GM12875 (cell line): ENCODE measurements around the gene MAGI1.

Experiments used
- H3K4me3 ChIP-seq: one replicate; pipeline ENCODE4 v1.5.1; 2011; ENCODE audit warnings: low read depth, low read length, control low read depth
- CTCF ChIP-seq: IDR thresholded peaks from 2 replicates; pipeline ENCODE4 v1.5.1; 2011; ENCODE audit warnings: low read depth, mild to moderate bottlenecking, control low read depth, inconsistent platforms, low read length, moderate library complexity, borderline replicate concordance; ENCODE audit not compliant: insufficient read depth

The MAGI1 gene

GRCh38 chr3:65356331-65357248 is 682.1 kb downstream of the MAGI1 start:
- TF ChIP-seq CTCF = no peak
- H3K4me3 ChIP-seq = no peak overlapping the region

- TF ChIP-seq CTCF = no peak
- H3K4me3 ChIP-seq = no peak overlapping the region
These were observed 683.8 kb downstream of the MAGI1 start for GRCh38 chr3:65354880-65355279.

- no peak for TF ChIP-seq CTCF
These were observed 685.8 kb downstream of the MAGI1 start for GRCh38 chr3:65352951-65353350.

GRCh38 chr3:65351753-65352152 is 687.0 kb downstream of the MAGI1 start:
- TF ChIP-seq CTCF = no peak
- no peak overlapping the region for H3K4me3 ChIP-seq

More at GRCh38 chr3:65352951-65353350, 685.8 kb downstream of the MAGI1 start:
- H3K4me3 ChIP-seq = no peak overlapping the region

- no peak for TF ChIP-seq CTCF
- no peak overlapping the region for H3K4me3 ChIP-seq
These were observed 687.8 kb downstream of the MAGI1 start for GRCh38 chr3:65350801-65351476.

GRCh38 chr3:65348398-65348995 is 690.2 kb downstream of the MAGI1 start:
- no peak for TF ChIP-seq CTCF
- no peak overlapping the region for H3K4me3 ChIP-seq
